HT-29 (cell line): ENCODE results near the gene OSBPL5. TPM values are rescaled to one million over a fixed set of nuclear protein-coding genes. Genes with fewer than 3 reads are reported as not detected.

Experiments used
- DNase-seq: peaks from one replicate; pipeline ENCODE4 v3.0.0-alpha.2; 2015; ENCODE audit warnings: low spot score
- total RNA-seq: library from RNA; depleted of rRNA; stranded (reverse); fragments of >200 nt; shearing (Covaris generic); gene quantifications from 2 replicates; pipeline ENCODE4 v1.2.3, GENCODE V29; 2014

The OSBPL5 gene
- total RNA-seq, 1 experiment from 2014 or later, result 93.1 TPM

DNA sequence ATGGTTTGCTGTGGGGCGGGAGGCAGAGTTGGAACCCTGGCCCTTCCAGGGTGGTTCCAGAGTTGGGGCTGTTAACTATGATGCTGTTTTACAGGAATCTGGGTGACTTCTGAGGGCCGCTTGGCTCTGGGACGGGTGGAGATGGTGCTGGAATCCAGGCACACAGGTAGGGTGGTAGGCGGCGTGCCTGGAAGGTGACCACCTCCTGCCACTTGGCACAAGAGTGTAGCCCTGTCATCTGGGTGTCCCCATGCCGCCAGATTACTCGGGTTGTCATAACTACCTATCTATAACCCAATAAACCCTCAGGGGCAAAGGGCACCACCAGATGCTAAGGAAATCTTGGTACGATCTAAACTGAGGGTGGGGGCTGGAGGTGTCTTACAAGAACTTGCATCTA, 109.2 kb downstream of the OSBPL5 start:
- peak; percentile 35 for DNase-seq

DNA sequence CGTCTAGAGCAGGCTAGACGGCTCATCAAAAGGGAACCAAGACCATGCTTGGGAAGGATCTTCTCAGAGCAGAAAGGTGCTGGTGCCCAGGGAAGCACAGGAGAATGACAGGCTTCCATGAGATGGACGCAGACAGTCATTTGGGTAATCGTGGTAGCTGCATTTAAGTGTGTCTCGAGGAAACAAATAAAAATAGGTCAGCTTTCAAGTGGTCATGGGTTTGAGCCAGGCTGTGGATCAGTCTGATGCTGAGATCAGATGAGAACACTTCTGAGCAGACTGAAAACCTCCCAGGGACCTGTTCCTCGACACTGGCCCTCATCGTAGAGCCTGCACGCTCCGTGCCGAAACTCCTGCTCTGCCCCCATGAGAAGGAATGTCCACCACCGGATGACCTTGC, 112.5 kb downstream of the OSBPL5 start:
- DNase-seq, result no peak

DNA sequence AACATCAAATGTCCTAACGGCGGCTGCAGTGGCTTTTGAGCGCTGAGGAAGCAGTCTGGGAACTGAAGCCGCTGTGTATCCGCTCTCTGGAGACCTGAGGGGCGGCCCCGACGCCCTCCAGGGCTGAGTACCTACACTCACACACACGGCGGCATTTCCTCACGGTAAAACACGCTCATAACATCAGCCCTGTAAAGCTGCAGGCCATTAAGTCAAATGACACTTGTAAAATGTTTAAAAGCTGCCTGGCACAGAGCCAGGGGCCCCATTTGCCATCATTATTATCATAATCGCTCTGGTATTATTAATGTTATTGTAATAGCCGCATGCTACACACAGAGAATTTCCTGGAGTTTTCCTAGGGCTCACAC, 113.0 kb downstream of the OSBPL5 start:
- DNase-seq, result no peak

DNA sequence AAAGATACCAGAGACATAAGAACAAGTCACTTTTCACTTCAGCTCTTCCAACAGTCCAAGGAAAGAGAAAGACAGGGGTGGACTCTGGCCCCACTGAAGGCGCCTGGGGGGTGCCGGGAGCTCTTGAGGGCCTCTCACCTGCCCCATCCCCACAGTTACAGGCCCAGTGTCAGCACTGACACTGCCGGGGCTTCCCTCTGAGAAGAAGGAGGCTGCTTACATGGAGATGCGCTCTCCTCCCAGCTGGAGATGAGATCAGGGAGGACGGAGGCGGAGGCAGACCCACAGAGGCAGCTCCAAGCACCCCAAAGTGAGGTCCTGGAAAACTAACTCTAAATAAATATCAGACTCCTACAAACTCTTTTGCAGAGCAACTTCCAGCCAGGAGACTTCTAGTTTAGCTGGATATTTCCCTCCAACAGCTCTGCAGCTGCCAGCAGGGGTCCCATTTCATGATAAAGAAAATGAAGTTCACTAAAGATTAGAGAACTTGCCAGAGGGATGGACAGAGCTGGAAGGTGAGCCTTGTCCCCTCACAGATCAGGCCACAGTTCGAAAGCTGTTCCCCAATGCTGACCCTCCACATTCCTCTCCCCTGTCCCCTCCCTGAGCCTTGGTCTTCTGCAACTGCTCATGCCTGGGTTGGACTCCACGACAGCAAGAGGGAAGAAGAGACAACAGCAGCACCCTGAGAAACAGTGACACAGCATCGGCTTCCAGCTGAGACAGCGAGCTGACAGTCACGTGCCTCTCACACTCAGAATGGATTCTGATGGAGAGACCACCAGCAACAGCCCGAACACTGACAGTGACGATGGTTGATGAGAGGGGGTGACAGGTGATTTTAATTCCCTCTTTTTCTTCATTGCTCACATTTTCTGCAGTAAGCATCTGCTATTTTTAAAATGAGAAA, 113.7 kb downstream of the OSBPL5 start:
- DNase-seq, result no peak

DNA sequence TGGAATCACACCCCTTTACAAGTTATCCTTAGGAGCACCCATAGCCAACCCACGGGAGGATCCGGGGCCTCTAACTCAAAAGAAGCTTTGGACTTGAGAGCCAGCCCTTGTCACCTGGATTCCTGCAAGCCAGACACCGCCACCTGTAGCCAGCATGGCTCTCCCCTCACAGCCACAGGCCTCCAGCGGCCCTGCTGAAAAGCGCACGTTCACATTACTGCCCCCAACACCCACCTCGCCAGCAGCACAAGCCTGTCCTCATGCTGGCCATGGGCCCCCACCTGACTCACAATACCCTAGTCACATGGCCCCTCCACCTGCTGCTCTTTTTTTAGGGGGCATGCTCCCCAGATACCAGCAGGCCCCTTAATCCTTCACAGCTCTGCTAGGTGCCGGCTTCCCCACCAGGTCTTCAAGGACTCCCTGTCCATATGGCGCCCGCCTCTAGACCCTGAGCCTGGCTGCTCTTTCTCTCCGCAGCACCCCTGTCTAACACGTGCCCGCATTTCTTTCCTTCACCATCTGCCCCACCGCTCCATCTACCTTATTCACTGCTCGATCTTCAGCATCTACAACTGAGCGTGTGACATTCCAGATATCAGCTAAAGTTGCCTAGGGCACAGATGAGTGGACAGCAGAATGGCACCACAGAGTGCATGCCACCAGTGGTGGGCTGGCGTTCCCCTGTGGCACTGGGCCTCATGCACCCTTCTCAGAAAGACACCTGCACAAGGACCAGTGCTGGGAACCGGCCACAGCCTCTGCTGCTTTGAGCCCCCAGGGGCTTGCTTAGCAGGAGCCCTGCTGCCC, 114.5 kb downstream of the OSBPL5 start:
- no peak for DNase-seq

DNA sequence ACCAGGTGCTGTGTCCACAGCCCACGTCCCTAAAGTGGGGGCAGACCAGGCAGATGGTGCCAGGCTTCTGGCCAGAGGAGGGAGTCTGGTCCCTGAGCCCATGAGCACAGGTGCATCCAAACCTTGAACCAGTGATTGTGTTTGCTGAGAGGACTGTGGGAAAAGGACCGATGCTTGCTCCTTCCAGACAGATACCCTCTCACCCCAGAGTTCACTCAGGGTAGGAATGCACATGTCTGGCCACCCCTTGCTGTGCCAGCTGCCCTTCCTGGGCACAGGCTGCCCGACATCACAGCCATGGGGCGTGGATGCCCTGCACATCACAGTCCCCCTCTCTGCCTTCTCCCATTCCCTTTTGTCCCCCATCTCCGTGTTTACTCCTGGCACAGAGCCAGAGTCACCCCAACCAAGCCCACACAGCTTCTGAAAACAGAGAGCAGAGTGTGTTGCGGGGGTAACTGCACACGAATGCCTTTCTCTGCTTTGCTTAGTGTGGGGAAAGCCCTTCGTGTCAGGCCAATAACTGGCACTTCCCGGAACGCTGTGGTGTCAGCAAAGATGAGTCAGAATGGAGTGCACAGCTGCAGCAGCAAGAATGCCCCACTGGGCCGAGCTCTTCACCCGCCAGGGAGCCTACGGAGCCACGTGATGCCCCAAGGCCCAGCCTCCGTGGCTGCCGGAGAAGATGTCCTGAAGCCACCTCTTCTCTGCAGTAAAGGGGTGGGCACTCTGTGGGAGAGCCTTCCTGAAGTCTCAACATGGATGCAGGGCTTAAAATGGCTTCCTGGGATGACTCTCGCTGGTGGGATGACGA, 115.5 kb downstream of the OSBPL5 start:
- DNase-seq, result peak; percentile 92

DNA sequence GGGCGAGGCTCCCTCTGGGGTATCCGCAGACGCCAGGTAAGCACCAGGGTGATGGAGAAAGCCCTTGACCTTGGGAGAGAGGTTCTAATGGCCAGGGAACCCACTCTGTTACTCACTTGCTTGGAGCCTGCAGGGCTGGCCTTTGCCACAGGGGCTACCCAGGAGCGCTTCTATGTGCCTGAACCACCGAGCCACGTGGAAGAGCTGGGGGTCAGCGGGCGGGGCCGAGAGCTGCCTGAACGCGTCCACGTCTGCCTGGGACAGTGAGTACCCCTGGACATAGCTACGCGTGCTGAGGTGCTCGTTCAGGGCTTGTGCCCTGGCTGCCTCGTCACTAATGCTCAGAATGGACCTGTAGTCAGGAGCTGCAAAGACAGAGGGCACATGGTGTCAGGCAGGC, 117.5 kb downstream of the OSBPL5 start:
- DNase-seq, result no peak

DNA sequence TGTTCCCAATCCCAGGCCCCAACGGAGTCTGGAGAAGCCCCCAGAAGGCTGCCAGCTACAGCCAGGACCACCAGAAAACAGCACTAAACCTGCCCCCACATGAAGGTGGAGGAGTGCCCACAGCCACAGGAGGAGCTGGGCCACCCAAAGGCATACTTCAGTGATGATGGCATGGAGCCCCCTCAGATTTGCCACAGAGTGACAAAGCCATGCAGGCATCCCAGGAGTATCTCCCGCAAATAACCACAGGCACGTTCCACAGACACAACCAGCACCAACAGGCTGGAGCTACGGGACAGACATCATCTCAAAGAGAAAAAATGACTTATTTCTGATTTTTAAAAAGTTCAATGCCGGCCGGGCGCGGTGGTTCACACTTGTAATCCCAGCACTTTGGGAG, 118.5 kb downstream of the OSBPL5 start:
- DNase-seq, result no peak

DNA sequence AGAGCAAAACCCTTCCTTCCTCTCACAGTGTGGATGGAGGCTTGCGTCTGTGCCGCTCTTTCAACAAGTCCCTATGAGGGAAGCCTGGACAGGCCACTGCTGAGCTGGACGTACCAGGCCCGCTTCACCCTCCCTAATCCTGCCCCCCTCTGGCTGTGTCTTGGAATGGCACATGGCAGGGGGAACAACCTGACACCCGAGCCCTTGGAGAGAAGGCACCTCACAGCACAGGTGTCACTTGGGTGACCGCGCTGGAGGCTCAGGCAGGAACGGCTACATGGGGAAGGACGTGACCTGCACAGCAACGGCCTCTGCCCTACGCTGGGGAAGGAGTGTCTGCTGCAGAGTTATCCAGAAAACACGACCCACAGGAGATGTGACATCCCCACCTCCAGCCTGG, 118.9 kb downstream of the OSBPL5 start:
- DNase-seq, result no peak

DNA sequence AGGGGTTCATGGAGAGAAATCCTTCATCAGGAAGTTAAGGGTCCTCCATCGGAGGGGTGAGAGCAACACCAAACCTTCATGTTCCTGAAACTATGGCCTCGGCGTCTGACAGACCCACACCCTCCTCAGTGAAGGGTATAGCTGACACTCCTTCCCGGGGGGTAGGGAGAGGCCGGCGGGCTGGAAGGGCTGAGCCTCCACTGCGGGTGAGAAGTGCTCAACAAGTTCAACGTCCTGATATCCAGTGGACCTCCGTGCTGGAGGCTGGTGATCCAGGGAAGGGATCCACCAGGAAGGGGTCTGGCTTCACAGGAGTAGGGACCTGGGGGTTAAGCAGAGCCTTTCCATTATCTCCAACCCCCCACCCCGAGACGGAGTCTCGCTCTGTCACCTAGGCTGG, 120.2 kb downstream of the OSBPL5 start:
- no peak for DNase-seq

DNA sequence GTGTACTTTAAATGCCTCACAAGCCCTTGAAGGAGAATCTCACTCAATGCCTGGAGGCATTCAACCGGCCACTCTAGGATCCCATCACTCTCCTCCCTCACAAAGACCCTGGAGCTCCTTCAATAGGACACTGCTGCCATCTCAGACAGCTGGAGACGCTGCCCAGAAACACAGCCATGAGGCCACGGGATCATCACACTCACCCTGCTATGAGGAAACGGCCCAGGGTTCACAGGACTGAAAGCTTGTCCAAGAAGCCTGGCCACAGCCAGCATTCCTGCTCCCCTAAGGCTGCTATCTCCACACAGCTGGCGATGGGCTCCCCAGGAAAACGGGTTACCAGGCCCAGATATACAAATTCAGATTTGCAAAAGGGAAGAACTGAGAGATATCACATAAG, 121.1 kb downstream of the OSBPL5 start:
- no peak for DNase-seq

DNA sequence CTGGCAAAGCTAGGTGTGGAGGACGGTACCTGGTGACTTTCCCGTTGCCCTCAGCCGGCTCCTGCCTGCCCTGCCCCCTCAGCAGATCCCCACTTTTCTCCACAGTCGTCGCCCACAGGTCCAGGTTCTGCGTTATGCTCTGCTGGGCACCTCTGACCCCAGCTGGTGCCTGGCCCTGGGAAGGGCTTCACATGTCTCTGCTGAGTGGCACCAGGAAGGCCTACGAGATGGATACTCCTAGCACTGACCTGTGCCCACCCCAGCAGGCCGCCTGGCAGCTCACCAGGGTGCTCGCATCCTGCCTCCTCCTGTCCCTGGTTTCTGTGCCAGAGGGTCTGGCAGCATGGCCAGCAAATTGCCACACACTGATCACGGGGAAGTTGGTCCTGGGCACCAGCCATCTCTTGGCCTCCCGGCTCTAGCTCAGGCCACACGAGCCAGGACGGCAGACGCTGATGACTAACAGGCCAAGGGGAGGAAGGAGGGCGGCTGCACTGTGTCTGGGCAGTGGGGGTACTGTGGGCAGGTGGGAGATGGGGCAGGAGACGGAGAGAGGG, 121.7 kb downstream of the OSBPL5 start:
- DNase-seq, result no peak

DNA sequence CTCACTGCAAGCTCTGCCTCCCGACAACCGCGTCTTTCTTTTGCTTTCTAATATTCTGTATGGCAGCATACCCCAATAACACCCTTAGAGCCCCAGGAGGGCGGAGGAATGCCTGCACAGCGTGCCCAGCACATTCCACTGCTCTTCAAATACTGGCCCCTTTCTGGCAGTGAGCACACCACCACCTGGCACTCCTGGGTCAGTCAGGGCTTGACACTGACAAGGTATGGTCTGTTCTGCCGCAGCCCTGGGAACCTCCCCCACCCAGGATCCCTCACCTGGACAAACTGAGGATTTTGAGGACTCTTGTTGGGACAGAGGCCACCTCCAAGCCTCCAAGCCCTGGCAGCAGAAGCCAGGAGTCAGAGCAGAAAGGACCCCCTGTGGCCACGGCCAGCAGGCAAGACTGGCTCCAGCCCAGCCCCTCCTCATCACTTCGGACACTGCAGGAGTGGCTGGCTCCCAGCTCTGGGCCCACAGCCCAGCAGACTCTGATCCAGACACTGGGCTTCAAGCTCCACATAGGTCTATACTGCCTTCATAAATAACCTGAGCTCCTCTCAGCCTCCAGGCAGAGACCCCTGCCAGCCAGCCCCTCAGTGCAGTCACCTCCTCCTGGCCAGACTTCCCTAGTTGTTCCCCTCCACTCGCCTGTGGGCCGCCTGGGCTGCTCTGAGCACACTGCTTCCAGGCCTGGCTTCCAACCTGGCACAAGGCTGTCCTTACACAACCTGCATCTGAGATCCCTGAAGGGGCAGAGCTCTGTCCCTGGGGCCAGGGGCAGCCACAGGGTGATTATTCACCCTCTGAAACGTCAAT, 122.4 kb downstream of the OSBPL5 start:
- DNase-seq, result no peak

DNA sequence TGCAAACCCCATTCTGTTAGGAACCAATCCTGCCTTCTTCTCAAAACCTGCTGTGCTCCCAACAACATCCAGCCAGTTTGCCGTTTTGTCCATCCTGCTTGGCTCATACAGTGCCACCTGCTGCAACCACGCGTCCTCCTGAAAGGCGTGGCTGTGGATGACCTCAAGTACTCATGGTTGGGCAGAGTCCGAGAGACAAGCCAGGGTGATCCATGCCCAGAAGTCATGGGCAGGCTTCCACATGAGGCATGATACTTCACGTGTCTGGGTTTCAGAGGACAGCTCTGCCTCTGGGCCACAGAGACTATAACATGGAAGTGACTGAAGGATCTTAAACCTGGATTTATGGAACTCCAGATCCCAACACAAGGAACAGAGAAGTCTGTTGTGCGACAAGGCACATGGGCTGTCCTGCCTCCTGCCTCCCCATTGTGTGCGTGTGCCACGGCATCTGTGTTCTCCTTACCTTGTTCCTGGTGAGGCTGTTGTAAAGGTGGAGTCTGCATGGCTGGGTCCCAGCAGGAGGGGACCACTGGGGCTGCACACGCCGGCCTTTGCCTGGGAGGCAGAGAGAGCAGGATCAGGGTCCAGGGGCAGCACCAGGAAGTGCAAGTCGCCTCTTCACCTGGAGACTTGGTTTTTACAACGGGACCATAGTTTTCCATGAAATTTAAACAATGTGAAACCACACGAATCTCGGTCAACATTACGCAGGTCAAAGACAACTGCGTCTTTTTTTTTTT, 123.2 kb downstream of the OSBPL5 start:
- no peak for DNase-seq

DNA sequence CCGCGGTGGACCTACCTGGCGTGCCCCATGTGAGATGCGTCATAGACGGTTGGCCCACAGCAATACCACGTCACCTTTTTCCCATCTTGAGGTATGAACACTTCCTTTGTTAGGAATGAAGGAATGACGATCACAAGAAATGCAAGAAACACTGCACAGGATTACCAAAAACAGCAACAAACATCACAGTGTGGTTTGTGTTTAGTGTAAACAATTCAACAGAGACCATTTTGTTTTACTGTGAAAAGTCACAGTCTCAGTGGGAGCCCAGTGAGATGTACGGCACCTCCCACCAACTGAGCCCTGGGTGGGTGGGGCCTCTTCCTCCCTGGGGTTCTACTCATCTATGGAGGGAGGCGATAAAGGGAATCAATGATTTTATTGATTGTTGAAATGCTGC, 124.2 kb downstream of the OSBPL5 start:
- DNase-seq, result no peak

DNA sequence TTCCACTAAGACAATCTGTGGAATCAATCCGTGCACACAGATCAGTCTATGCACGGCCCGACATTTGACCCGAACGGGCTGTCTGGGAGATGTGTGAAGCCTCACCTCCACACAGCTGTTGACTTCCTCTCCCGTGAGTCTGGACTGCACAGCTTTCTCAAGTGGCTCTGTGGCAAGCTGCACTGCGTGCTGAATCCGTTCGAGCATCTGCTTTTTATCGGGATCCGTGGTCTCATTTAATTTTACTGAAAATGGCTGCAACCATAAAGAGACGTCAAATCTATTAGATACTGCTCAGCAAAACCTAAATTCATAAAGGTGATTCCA, 127.2 kb downstream of the OSBPL5 start:
- no peak for DNase-seq
